ENCODE measurements around the gene TNFRSF25. TPM values are rescaled to one million over a fixed set of nuclear protein-coding genes. Genes with fewer than 3 reads are reported as not detected.

TNFRSF25 gene
- total RNA-seq, 4 donors from 2014 or later: 1.0 to 4.2 (median 2.7) TPM

- no peak for TF ChIP-seq POLR2A (IDR thresholded peaks at IDR 0.05)
- TF ChIP-seq CTCF (IDR thresholded peaks at IDR 0.05 in 4 of 5, conservative IDR thresholded peaks at IDR 0.05 in 1 of 5): no peak
- H3K36me3 ChIP-seq: no peaks in the 10 kb centered on the region
- peaks cover 14 to 26% of the 10 kb centered on the region in 2 donors for H3K4me1 ChIP-seq
- ATAC-seq: no peak
- intact Hi-C loops (cut with DNase I; ENCODE audit: low total_unique reads) (no loop called here), in situ Hi-C loops (cut with MboI; ENCODE audit: low sequenced_read_pairs in 4 of 4) (loop anchor here in 1 of 4 donors (25.0 kb wide), 1 partner anchor 140 kb away; no protein-coding TSS in a partner anchor)
- no peak for DNase-seq
- H3K4me3 ChIP-seq: peak overlapping the region; percentile 50 to 61 (median 56)
- H3K27me3 ChIP-seq: peaks cover 0 to 11% (median 9%) of the 10 kb centered on the region in 3 donors
- H3K9me3 ChIP-seq: no peaks in the 10 kb centered on the region
- H3K27ac ChIP-seq: no peak overlapping the region
These were observed 31.4 kb upstream of the TNFRSF25 start for GRCh38 chr1:6497215-6497866.

- DNase-seq (no peak), ATAC-seq (no peak)
- Histone ChIP-seq H3K27me3 (peaks cover 0 to 11% (median 9%) of the 10 kb centered on the region in 3 donors), H3K4me1 (peaks cover 9 to 21% of the 10 kb centered on the region in 2 donors), H3K9me3 (no peaks in the 10 kb centered on the region), H3K36me3 (no peaks in the 10 kb centered on the region), H3K4me3 (peak overlapping the region; percentile 41 to 53 (median 47)), H3K27ac (no peak overlapping the region)
- TF ChIP-seq CTCF (IDR thresholded peaks at IDR 0.05 in 4 of 5, conservative IDR thresholded peaks at IDR 0.05 in 1 of 5): no peak
- no peak for TF ChIP-seq POLR2A (IDR thresholded peaks at IDR 0.05)
- in situ Hi-C loops (cut with MboI; ENCODE audit: low sequenced_read_pairs in 4 of 4): loop anchor here in 1 of 4 donors (25.0 kb wide), 1 partner anchor 140 kb away; no protein-coding TSS in a partner anchor
- intact Hi-C loops (cut with DNase I; ENCODE audit: low total_unique reads): no loop called here
These were observed 30.9 kb upstream of the TNFRSF25 start for GRCh38 chr1:6496890-6497214.

GRCh38 chr1:6496365-6496721, 30.4 kb upstream of the TNFRSF25 start:
- Histone ChIP-seq H3K4me1 (peaks cover 4 to 16% of the 10 kb centered on the region in 2 donors), H3K4me3 (peak overlapping the region in 2 of 4 donors; percentile 49 to 53), H3K27ac (no peak overlapping the region), H3K27me3 (peaks cover 0 to 12% (median 9%) of the 10 kb centered on the region in 3 donors), H3K36me3 (no peaks in the 10 kb centered on the region), H3K9me3 (no peaks in the 10 kb centered on the region)
- ATAC-seq (no peak), DNase-seq (no peak)
- TF ChIP-seq CTCF (IDR thresholded peaks at IDR 0.05 in 4 of 5, conservative IDR thresholded peaks at IDR 0.05 in 1 of 5) (no peak), POLR2A (IDR thresholded peaks at IDR 0.05) (no peak)
- intact Hi-C loops (cut with DNase I; ENCODE audit: low total_unique reads) (no loop called here), in situ Hi-C loops (cut with MboI; ENCODE audit: low sequenced_read_pairs in 4 of 4) (loop anchor here in 1 of 4 donors (25.0 kb wide), 1 partner anchor 141 kb away; no protein-coding TSS in a partner anchor)

- H3K4me3 ChIP-seq: peak overlapping the region in 1 of 4 donors; percentile 53
- ATAC-seq: no peak
These were observed 29.8 kb upstream of the TNFRSF25 start for GRCh38 chr1:6495540-6496364.

More at GRCh38 chr1:6495540-6496364, 29.8 kb upstream of the TNFRSF25 start:
- peaks cover 3 to 15% of the 10 kb centered on the region in 2 donors for H3K4me1 ChIP-seq
- intact Hi-C loops (cut with DNase I; ENCODE audit: low total_unique reads) (no loop called here), in situ Hi-C loops (cut with MboI; ENCODE audit: low sequenced_read_pairs in 4 of 4) (loop anchor here in 1 of 4 donors (25.0 kb wide), 1 partner anchor 142 kb away; no protein-coding TSS in a partner anchor)
- H3K9me3 ChIP-seq: no peaks in the 10 kb centered on the region
- H3K36me3 ChIP-seq: no peaks in the 10 kb centered on the region
- no peak for DNase-seq
- H3K27ac ChIP-seq: no peak overlapping the region
- TF ChIP-seq POLR2A (IDR thresholded peaks at IDR 0.05) (no peak), CTCF (IDR thresholded peaks at IDR 0.05 in 4 of 5, conservative IDR thresholded peaks at IDR 0.05 in 1 of 5) (no peak)
- peaks cover 0 to 18% (median 9%) of the 10 kb centered on the region in 3 donors for H3K27me3 ChIP-seq

Data from gastrocnemius medialis (tissue), 4 donors.